CD4-positive, CD25-positive, alpha-beta regulatory T cell (primary cell): ENCODE results near the gene DPP3. TPM values are rescaled to one million over a fixed set of nuclear protein-coding genes. Genes with fewer than 3 reads are reported as not detected.

Experiments used
- ATAC-seq, 2 donors: fragments of 150-1000 bp; cut with Tn5 transposase; one replicate each; pipeline ENCODE4 v1.10.0; 2021; ENCODE audit warnings: low read depth in 2 of 2, moderate number of reproducible peaks in 2 of 2, moderate library complexity in 1 of 2
- DNase-seq, 3 donors: peaks; one replicate each; pipeline versions ENCODE4 v3.0.0 to v3.0.0-alpha.2; 2012 to 2022; ENCODE audit warnings: mixed read lengths in 1 of 3
- H3K27ac ChIP-seq: one replicate; pipeline ENCODE4 v1.7.0; 2013; ENCODE audit warnings: mild to moderate bottlenecking, low read length; ENCODE audit not compliant: insufficient read depth, poor library complexity, severe bottlenecking
- H3K27me3 ChIP-seq: one replicate; pipeline ENCODE4 v1.7.0; 2013; ENCODE audit warnings: low read length; ENCODE audit not compliant: control insufficient read depth, insufficient read depth
- H3K36me3 ChIP-seq: one replicate; pipeline ENCODE4 v1.7.0; 2013; ENCODE audit warnings: mild to moderate bottlenecking, low read length, moderate library complexity; ENCODE audit not compliant: control insufficient read depth, insufficient read depth
- H3K4me1 ChIP-seq: 2 replicates; pipeline ENCODE4 v1.7.0; 2013; ENCODE audit warnings: mild to moderate bottlenecking, low read length; ENCODE audit not compliant: insufficient read depth, control insufficient read depth, poor library complexity, severe bottlenecking
- H3K4me3 ChIP-seq: one replicate; pipeline ENCODE4 v1.7.0; 2013; ENCODE audit warnings: low read depth, mild to moderate bottlenecking, low read length, moderate library complexity
- H3K9me3 ChIP-seq, 2 experiments: 1 replicate in 1 of 2; 2 replicates in 1 of 2; pipeline ENCODE4 v1.7.0; 2013; ENCODE audit warnings: low read length in 2 of 2, mild to moderate bottlenecking in 1 of 2, moderate library complexity in 1 of 2; ENCODE audit not compliant: control insufficient read depth in 2 of 2
- H3K27ac Mint-ChIP-seq, 3 donors: one replicate each; pipeline ENCODE4 v1.8.0; 2020 to 2022; ENCODE audit warnings: mild to moderate bottlenecking in 3 of 3, mixed read lengths in 3 of 3, moderate library complexity in 2 of 3
- H3K27me3 Mint-ChIP-seq: one replicate; pipeline ENCODE4 v1.8.0; 2022; ENCODE audit warnings: mild to moderate bottlenecking, mixed read lengths
- H3K36me3 Mint-ChIP-seq: one replicate; pipeline ENCODE4 v1.8.0; 2020; ENCODE audit warnings: mixed read lengths
- H3K4me1 Mint-ChIP-seq, 4 donors: one replicate each; pipeline ENCODE4 v1.8.0; 2020 to 2022; ENCODE audit warnings: mixed read lengths in 4 of 4, mild to moderate bottlenecking in 1 of 4
- H3K4me3 Mint-ChIP-seq, 4 donors: one replicate each; pipeline ENCODE4 v1.8.0; 2020 to 2022; ENCODE audit warnings: mild to moderate bottlenecking in 4 of 4, mixed read lengths in 4 of 4, moderate library complexity in 3 of 4
- H3K9me3 Mint-ChIP-seq, 7 donors: one replicate each; pipeline ENCODE4 v1.8.0; 2020 to 2022; ENCODE audit warnings: mixed read lengths in 7 of 7, mild to moderate bottlenecking in 3 of 7, moderate library complexity in 2 of 7
- polyA plus RNA-seq, 4 donors: library from polyadenylated mRNA; unstranded; fragments of 300-500 nt; fragmentation: Illumina TruSeq; gene quantifications; one replicate each; pipeline ENCODE4 v1.2.3, GENCODE V29; 2021
- total RNA-seq: library from RNA; stranded (reverse); gene quantifications from one replicate; pipeline ENCODE4 v1.2.3, GENCODE V29; 2022

DPP3 gene
- total and polyA plus RNA-seq, 5 donors from 2014 or later = 27.1 to 38.7 (median 29.5) TPM

DNA sequence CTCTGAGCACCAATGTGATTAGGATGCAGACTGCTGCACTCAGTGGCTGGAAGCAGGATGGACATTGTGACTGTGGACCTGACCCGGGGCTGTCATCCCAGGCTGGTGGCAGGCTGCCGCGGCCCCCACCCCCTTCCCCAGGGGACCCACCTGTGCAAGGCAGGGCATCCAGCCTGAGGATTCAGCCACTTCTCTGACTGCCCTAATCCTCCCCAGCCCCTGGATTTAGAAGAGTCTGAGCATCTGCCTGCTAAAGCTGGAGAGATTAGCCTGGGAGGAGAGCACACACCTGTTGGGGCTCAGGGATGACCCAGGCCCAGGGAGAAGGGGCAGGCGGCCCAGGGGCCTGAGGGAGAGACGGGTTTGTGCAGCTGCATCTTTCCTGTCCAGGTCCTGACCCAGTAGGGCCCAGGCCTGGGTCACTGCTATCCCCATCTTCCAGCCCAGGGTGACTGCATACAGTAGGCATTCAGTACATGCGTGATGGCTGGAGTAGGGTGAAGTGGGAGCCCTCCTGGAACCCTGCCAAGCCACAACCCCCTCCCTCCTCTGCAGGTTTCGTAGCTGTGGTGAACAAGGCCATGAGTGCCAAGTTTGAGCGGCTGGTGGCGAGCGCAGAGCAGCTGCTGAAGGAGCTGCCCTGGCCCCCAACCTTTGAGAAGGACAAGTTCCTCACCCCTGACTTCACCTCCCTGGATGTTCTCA, 12.1 kb downstream of the DPP3 start:
- H3K9me3 ChIP-seq = no peaks in the 10 kb centered on the region
- peaks cover 20% of the 10 kb centered on the region for H3K36me3 Mint-ChIP-seq
- H3K4me1 ChIP-seq = no peaks in the 10 kb centered on the region
- DNase-seq = no peak
- no peaks in the 10 kb centered on the region for H3K4me1 Mint-ChIP-seq
- H3K36me3 ChIP-seq = peaks cover 27% of the 10 kb centered on the region
- H3K27me3 Mint-ChIP-seq = no peaks in the 10 kb centered on the region
- H3K27ac ChIP-seq = no peak overlapping the region
- H3K27me3 ChIP-seq = no peaks in the 10 kb centered on the region
- ATAC-seq = no peak
- H3K4me3 ChIP-seq = no peak overlapping the region
- H3K27ac Mint-ChIP-seq = no peak overlapping the region
- no peaks in the 10 kb centered on the region for H3K9me3 Mint-ChIP-seq
- no peak overlapping the region for H3K4me3 Mint-ChIP-seq

DNA sequence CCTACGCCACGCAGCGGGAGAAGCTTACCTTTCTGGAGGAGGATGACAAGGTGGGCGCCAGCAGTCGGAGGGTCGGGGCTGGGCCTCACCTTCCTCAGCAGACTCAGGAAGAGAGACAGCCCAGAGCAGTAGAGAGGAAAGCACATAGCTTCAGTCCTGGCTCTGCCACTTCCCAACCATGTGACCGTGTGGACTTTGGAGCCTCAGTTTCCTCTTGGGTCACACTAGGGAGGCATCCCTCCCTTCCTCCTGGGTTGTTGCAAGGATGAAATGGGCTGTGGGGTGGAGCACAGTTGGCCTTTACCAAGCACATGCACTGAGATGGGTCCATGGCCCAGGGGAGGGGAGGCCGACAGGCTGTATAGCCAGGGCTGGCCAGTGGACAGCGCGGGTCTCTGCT, 12.9 kb downstream of the DPP3 start:
- Histone ChIP-seq H3K36me3 (peaks cover 21% of the 10 kb centered on the region), H3K27me3 (no peaks in the 10 kb centered on the region), H3K4me1 (no peaks in the 10 kb centered on the region), H3K27ac (no peak overlapping the region), H3K4me3 (no peak overlapping the region), H3K9me3 (no peaks in the 10 kb centered on the region)
- H3K4me1 Mint-ChIP-seq = no peaks in the 10 kb centered on the region
- H3K9me3 Mint-ChIP-seq = no peaks in the 10 kb centered on the region
- DNase-seq (no peak), ATAC-seq (no peak)
- H3K4me3 Mint-ChIP-seq = no peak overlapping the region
- H3K36me3 Mint-ChIP-seq = peaks cover 16% of the 10 kb centered on the region
- no peaks in the 10 kb centered on the region for H3K27me3 Mint-ChIP-seq
- no peak overlapping the region for H3K27ac Mint-ChIP-seq

DNA sequence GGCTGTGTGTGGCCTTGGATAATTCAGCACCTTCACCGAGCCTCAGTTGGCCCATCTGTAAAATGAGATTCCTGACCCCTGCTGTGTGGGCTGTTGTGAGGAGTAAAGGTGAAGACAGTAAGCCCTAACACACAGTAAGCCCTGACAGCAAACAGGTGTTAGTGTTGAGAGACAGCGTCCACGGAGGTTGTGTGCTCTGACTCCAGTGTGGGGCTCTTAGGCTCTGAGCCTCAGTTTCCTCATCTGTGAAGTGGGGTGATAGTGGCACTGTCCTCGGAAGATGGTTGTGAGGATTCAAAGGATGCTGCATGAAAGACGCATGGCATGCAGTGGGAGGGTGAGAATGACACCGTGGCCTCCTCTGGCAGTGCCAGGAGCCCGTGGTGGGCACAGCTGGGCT, 14.2 kb downstream of the DPP3 start:
- H3K27me3 Mint-ChIP-seq = no peaks in the 10 kb centered on the region
- peaks cover 9% of the 10 kb centered on the region for H3K36me3 Mint-ChIP-seq

DNA sequence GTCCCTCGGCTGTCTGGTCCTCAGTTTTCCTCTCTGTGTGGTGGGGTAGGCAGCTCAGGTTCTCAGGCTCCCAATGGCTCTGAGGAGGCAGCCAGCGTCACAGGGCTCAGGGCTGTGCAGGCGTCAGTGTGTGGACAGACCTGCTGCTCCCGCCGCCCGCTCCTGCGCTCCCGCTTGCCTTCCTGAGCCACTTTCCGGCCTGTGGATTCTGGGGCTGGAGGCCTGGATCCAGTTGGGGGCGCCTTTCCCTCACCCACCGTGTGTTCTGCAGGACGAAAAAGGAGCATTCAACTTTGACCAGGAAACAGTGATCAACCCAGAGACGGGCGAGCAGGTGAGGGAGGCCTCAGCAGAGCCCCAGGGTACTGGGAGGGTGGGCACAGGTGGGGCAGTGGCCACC, 14.7 kb downstream of the DPP3 start:
- no peaks in the 10 kb centered on the region for H3K4me1 Mint-ChIP-seq
- no peak overlapping the region for H3K4me3 Mint-ChIP-seq
- H3K27me3 ChIP-seq = no peaks in the 10 kb centered on the region
- peaks cover 12% of the 10 kb centered on the region for H3K36me3 Mint-ChIP-seq
- no peak overlapping the region for H3K4me3 ChIP-seq
- no peaks in the 10 kb centered on the region for H3K4me1 ChIP-seq
- peaks cover 22% of the 10 kb centered on the region for H3K36me3 ChIP-seq
- H3K27me3 Mint-ChIP-seq = no peaks in the 10 kb centered on the region
- no peaks in the 10 kb centered on the region for H3K9me3 Mint-ChIP-seq
- ATAC-seq = no peak
- no peak overlapping the region for H3K27ac Mint-ChIP-seq
- DNase-seq = no peak
- no peak overlapping the region for H3K27ac ChIP-seq
- H3K9me3 ChIP-seq = no peaks in the 10 kb centered on the region

More for the DNA sequence above, 14.2 kb downstream of the DPP3 start:
- Histone ChIP-seq H3K4me1 (no peaks in the 10 kb centered on the region), H3K27me3 (no peaks in the 10 kb centered on the region), H3K36me3 (peaks cover 22% of the 10 kb centered on the region), H3K9me3 (no peaks in the 10 kb centered on the region), H3K27ac (no peak overlapping the region), H3K4me3 (no peak overlapping the region)
- Mint-ChIP-seq H3K4me1 (no peaks in the 10 kb centered on the region), H3K27ac (no peak overlapping the region), H3K4me3 (no peak overlapping the region), H3K9me3 (no peaks in the 10 kb centered on the region)
- no peak for ATAC-seq
- DNase-seq = no peak

DNA sequence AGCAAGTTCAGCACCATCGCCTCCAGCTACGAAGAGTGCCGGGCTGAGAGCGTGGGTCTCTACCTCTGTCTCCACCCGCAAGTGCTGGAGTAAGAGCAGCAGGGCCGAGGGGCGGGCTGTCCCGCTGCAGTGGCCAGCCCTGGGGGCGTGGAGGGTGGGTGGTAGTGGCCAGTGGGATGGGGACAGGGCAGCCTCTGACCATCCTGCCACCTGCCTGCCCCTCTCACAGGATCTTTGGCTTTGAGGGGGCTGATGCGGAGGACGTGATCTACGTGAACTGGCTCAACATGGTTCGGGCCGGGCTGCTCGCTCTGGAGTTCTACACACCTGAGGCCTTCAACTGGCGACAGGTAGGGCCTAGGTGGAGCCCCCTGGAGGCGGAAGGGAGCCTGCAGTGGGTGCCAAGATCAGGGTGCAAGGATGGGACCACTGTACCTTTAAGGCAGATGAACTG, 15.2 kb downstream of the DPP3 start:
- no peaks in the 10 kb centered on the region for H3K4me1 Mint-ChIP-seq

DNA sequence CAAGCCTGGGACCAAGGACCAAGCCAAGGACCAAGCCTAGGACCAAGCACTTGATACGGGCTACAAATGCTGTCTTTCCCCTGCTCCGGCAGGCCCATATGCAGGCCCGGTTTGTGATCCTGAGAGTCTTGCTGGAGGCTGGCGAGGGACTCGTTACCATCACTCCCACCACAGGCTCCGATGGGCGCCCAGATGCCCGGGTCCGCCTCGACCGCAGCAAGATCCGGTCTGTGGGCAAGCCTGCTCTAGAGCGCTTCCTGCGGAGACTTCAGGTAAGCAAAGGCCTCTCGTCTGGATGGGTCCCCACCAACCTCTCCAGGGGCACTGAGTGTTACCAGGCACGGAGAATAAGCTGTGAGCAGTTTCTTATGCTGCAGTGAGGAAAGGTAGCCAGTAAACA, 17.0 kb downstream of the DPP3 start:
- Histone ChIP-seq H3K4me1 (no peaks in the 10 kb centered on the region), H3K27me3 (no peaks in the 10 kb centered on the region), H3K9me3 (no peaks in the 10 kb centered on the region), H3K27ac (no peak overlapping the region), H3K4me3 (no peak overlapping the region), H3K36me3 (peaks cover 25% of the 10 kb centered on the region)
- DNase-seq = no peak
- Mint-ChIP-seq H3K9me3 (peaks cover 0 to 2% (median 0%) of the 10 kb centered on the region in 7 donors), H3K4me1 (no peaks in the 10 kb centered on the region), H3K36me3 (peaks cover 13% of the 10 kb centered on the region), H3K27me3 (no peaks in the 10 kb centered on the region), H3K4me3 (no peak overlapping the region), H3K27ac (no peak overlapping the region)
- ATAC-seq = no peak

More for the DNA sequence above, 15.2 kb downstream of the DPP3 start:
- H3K27ac ChIP-seq = no peak overlapping the region
- Mint-ChIP-seq H3K27me3 (no peaks in the 10 kb centered on the region), H3K27ac (no peak overlapping the region), H3K4me3 (no peak overlapping the region), H3K9me3 (no peaks in the 10 kb centered on the region), H3K36me3 (peaks cover 11% of the 10 kb centered on the region)
- H3K4me1 ChIP-seq = no peaks in the 10 kb centered on the region
- DNase-seq = peak in 1 of 3 donors; percentile 7
- no peaks in the 10 kb centered on the region for H3K9me3 ChIP-seq
- no peaks in the 10 kb centered on the region for H3K27me3 ChIP-seq
- peaks cover 23% of the 10 kb centered on the region for H3K36me3 ChIP-seq
- H3K4me3 ChIP-seq = no peak overlapping the region
- peak in 1 of 2 donors; percentile 31 for ATAC-seq

DNA sequence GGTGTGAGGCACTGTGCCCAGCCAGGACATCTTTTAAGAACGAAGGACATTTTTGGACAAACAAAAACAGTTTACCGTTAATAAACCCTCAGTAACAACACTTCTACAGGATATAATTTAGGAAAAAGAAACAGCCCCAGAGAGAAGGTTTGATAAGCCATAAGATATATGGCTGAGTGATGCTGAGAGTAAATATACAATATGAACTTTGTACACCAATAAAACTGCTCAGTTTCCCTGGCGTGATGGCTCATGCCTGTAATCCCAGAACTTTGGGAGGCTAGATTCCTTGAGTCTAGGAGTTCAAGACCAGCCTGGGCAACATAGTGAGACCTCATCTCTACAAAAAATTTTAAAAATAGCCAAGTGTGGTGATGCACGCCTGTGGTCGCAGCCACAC, 18.3 kb downstream of the DPP3 start:
- ATAC-seq = no peak

DNA sequence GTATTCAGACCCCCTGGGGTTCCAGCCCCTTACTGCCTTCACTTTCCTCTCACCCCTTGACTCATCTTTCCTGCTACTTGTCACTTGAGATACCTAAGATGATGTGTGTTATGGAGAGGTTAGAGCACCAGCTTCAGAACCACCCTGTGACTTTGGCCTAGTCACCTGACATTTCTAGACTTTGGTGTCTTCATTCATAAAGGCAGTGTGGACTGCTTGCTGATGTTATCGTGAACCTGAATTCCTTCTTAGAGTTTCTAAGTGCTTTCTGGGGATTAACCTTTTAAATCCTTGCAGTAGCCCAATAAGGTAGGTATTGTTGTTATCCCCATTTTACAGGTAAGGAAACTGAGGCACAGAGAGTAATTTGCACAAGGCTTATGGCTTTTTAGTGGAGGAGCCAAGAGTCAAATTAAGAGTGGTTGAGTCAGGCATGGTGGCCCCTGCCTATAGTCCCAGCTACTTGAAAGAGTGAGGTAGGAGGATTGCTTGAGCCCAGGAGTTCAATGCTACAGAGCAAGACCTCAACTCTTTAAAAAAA, 25.1 kb downstream of the DPP3 start:
- H3K27me3 ChIP-seq = no peaks in the 10 kb centered on the region
- Mint-ChIP-seq H3K4me1 (peaks cover 0 to 3% (median 2%) of the 10 kb centered on the region in 4 donors), H3K36me3 (peaks cover 18% of the 10 kb centered on the region), H3K9me3 (peaks cover 0 to 2% (median 0%) of the 10 kb centered on the region in 7 donors), H3K4me3 (no peak overlapping the region), H3K27me3 (no peaks in the 10 kb centered on the region), H3K27ac (no peak overlapping the region)
- DNase-seq (no peak), ATAC-seq (no peak)
- no peaks in the 10 kb centered on the region for H3K9me3 ChIP-seq
- peaks cover 16% of the 10 kb centered on the region for H3K36me3 ChIP-seq
- H3K27ac ChIP-seq = no peak overlapping the region
- peaks cover 4% of the 10 kb centered on the region for H3K4me1 ChIP-seq
- no peak overlapping the region for H3K4me3 ChIP-seq

More for the DNA sequence above, 18.3 kb downstream of the DPP3 start:
- Histone ChIP-seq H3K27me3 (no peaks in the 10 kb centered on the region), H3K4me1 (no peaks in the 10 kb centered on the region), H3K27ac (no peak overlapping the region), H3K9me3 (no peaks in the 10 kb centered on the region), H3K4me3 (no peak overlapping the region), H3K36me3 (peaks cover 16% of the 10 kb centered on the region)
- H3K4me3 Mint-ChIP-seq = no peak overlapping the region
- H3K36me3 Mint-ChIP-seq = peaks cover 11% of the 10 kb centered on the region
- H3K27ac Mint-ChIP-seq = no peak overlapping the region
- peaks cover 0 to 2% (median 0%) of the 10 kb centered on the region in 7 donors for H3K9me3 Mint-ChIP-seq
- H3K27me3 Mint-ChIP-seq = no peaks in the 10 kb centered on the region
- no peak for DNase-seq
- no peaks in the 10 kb centered on the region for H3K4me1 Mint-ChIP-seq
